DMS153 (cell line): ENCODE data around the gene MLNR.

Experiments used
- DNase-seq: peaks from one replicate; lab custom pipeline; 2025; lab: John Stamatoyannopoulos, UW

MLNR gene

GRCh38 chr13:49220036-49220855 is at the start of gene MLNR:
TSS of gene MLNR (plus strand) at chr13:49220338. CDS start at chr13:49220338, 0 bp downstream.
- no peak for DNase-seq

GRCh38 chr13:49171359-49171758 is 48.8 kb upstream of the MLNR start:
- DNase-seq, result no peak

- DNase-seq, result peak; percentile 5
Observed at GRCh38 chr13:49183672-49184325, 36.3 kb upstream of the MLNR start.

GRCh38 chr13:49184621-49185020 is 35.5 kb upstream of the MLNR start:
- DNase-seq, result no peak

GRCh38 chr13:49185264-49185663 is 34.9 kb upstream of the MLNR start:
- DNase-seq, result no peak

- no peak for DNase-seq
Observed at GRCh38 chr13:49190901-49191300, 29.2 kb upstream of the MLNR start.

- no peak for DNase-seq
Observed at GRCh38 chr13:49206641-49207040, 13.5 kb upstream of the MLNR start.

- DNase-seq, result no peak
Observed at GRCh38 chr13:49208619-49209018, 11.5 kb upstream of the MLNR start.

GRCh38 chr13:49210114-49210513 is 10.0 kb upstream of the MLNR start:
- DNase-seq, result no peak

GRCh38 chr13:49210669-49211068 is 9.5 kb upstream of the MLNR start:
- no peak for DNase-seq

GRCh38 chr13:49213539-49213938 is 6.6 kb upstream of the MLNR start:
- DNase-seq, result no peak

GRCh38 chr13:49213997-49214916 is 5.9 kb upstream of the MLNR start:
- no peak for DNase-seq

- peak; percentile 55 for DNase-seq
Observed at GRCh38 chr13:49214917-49215376, 5.2 kb upstream of the MLNR start.

GRCh38 chr13:49216334-49216733 is 3.8 kb upstream of the MLNR start:
- no peak for DNase-seq

GRCh38 chr13:49217962-49218492 is 2.1 kb upstream of the MLNR start:
- DNase-seq, result no peak

- DNase-seq, result no peak
Observed at GRCh38 chr13:49218493-49219051, 1.6 kb upstream of the MLNR start.

GRCh38 chr13:49219647-49220035 is 497 bp upstream of the MLNR start:
- no peak for DNase-seq

- DNase-seq, result no peak
Observed at GRCh38 chr13:49220856-49221589, 885 bp downstream of the MLNR start.

GRCh38 chr13:49221590-49221965 is 1.4 kb downstream of the MLNR start:
- DNase-seq, result no peak

- peak; percentile 9 for DNase-seq
Observed at GRCh38 chr13:49225223-49226042, 5.3 kb downstream of the MLNR start.
